ENCODE measurements around the gene PTPRG. TPM values are rescaled to one million over a fixed set of nuclear protein-coding genes. Genes with fewer than 3 reads are reported as not detected.

PTPRG gene
- total and polyA plus RNA-seq, 2 donors (not counting 3 experiments of a cell fraction or from before 2014, with no cell fraction given) = 8.9 to 39.1 TPM

DNA sequence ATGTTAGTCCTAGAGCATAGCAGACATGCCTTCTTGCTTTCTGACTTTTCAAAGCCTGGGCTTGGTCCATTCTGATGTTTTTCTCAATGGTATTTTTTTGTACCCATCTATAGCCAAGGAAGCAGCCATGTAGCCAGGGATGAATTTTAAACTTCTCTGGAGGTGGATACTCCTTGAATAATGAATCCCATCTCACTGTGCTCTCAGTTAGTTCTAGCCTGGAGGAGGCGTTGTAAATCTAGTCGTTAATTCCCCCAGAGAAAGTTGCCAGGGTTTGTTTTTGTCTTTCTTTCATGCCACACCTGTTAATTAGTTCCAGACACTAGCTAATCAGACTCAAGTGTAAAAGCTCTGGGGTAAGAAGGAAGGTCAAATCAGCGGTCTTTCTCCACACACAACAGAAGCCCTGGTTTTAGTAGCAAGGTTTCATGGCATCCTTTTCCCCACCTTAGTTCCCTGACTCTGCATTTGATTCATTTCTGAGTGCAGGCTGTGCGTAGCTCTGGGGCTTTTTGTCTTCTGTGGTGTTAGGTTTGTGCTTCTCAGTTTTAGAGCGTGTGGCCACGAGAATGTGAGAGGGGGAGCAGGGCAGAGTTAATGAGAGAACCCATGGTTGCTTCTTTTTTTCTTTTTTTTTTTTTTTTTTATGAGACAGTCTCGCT, 19.7 kb downstream of the PTPRG start:
- Histone ChIP-seq H3K9me3 (replicated peaks; ENCODE audit: control insufficient read depth, insufficient read depth, low read length) (no peaks in the 10 kb centered on the region), H3K36me3 (ENCODE audit: control insufficient read depth in 2 of 2, extremely low read depth in 1 of 2, insufficient read depth in 2 of 2, low read length in 2 of 2) (no peaks in the 10 kb centered on the region), H3K27ac (ENCODE audit: insufficient read depth, low read depth, low read length) (no peak overlapping the region), H3K79me2 (ENCODE audit: control insufficient read depth, insufficient read depth, low read length) (peaks cover 6% of the 10 kb centered on the region), H3K4me1 (ENCODE audit: control insufficient read depth, extremely low read depth, insufficient read depth, low read length) (peaks cover 3% of the 10 kb centered on the region), H3K27me3 (ENCODE audit: control insufficient read depth in 2 of 2, insufficient read depth in 2 of 2, low read length in 2 of 2) (no peaks in the 10 kb centered on the region), H2AFZ (ENCODE audit: low read depth, low read length) (no peak overlapping the region), H3K9ac (replicated peaks; ENCODE audit: extremely low read depth, insufficient read depth, low read length) (no peak overlapping the region), H3K9me1 (replicated peaks; ENCODE audit: control insufficient read depth, extremely low read depth, insufficient read depth, low read length) (no peaks in the 10 kb centered on the region), H3K4me3 (replicated peaks in 1 of 3; ENCODE audit: insufficient read depth in 1 of 3, low read depth in 1 of 3, low read length in 3 of 3) (no peak overlapping the region), H4K20me1 (replicated peaks; ENCODE audit: control insufficient read depth, extremely low read depth, insufficient read depth, low read length) (no peaks in the 10 kb centered on the region), H3K4me2 (ENCODE audit: insufficient read depth, low read length) (no peak overlapping the region)
- intact Hi-C loops (cut with micrococcal nuclease) = no loop called here
- no peak for FAIRE-seq
- no TSS peak for BruUV-seq (replicated peaks)
- POLR2A ChIA-PET = no interaction called here
- dilution Hi-C loops (cut with MboI; ENCODE audit: extremely low pct_ligation_motif_present, low sequenced_read_pairs) = no loop called here
- CTCF ChIA-PET = interaction anchor here (0.6 kb wide), 1 partner anchor 539 kb away, joined by 3 read pairs; no protein-coding TSS in a partner anchor
- TF ChIP-seq JUN (IDR thresholded peaks at IDR 0.05; ENCODE audit: borderline replicate concordance, insufficient read depth, insufficient read length, low read depth) (no peak), MYC (IDR thresholded peaks at IDR 0.05; ENCODE audit: low read depth, low read length) (no peak), GATA2 (IDR thresholded peaks at IDR 0.05; ENCODE audit: insufficient read depth, insufficient read length, low read depth, low read length) (no peak), EZH2 (IDR thresholded peaks at IDR 0.05; ENCODE audit: borderline replicate concordance, low read depth, low read length, severe bottlenecking) (no peak), POLR2AphosphoS5 (IDR thresholded peaks at IDR 0.05; ENCODE audit: insufficient read depth, low read depth, low read length) (no peak), POLR2A (IDR thresholded peaks at IDR 0.05; ENCODE audit: low read depth, low read length) (no peak), FOS (IDR thresholded peaks at IDR 0.05; ENCODE audit: borderline replicate concordance, insufficient read depth, low read length) (no peak)
- TF ChIP-seq, protein P1, sequence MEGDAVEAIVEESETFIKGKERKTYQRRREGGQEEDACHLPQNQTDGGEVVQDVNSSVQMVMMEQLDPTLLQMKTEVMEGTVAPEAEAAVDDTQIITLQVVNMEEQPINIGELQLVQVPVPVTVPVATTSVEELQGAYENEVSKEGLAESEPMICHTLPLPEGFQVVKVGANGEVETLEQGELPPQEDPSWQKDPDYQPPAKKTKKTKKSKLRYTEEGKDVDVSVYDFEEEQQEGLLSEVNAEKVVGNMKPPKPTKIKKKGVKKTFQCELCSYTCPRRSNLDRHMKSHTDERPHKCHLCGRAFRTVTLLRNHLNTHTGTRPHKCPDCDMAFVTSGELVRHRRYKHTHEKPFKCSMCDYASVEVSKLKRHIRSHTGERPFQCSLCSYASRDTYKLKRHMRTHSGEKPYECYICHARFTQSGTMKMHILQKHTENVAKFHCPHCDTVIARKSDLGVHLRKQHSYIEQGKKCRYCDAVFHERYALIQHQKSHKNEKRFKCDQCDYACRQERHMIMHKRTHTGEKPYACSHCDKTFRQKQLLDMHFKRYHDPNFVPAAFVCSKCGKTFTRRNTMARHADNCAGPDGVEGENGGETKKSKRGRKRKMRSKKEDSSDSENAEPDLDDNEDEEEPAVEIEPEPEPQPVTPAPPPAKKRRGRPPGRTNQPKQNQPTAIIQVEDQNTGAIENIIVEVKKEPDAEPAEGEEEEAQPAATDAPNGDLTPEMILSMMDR (IDR thresholded peaks at IDR 0.05; ENCODE audit: extremely low read depth in 1 of 2, insufficient read depth in 1 of 2, low read depth in 1 of 2, low read length in 2 of 2) = no peak
- TF ChIP-seq, protein P2, sequence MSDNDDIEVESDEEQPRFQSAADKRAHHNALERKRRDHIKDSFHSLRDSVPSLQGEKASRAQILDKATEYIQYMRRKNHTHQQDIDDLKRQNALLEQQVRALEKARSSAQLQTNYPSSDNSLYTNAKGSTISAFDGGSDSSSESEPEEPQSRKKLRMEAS (IDR thresholded peaks at IDR 0.05; ENCODE audit: insufficient read depth, insufficient read length) = no peak
- DNase-seq (ENCODE audit: low read depth, low spot score) = no peak
